GM18505 (cell line): ENCODE data around the gene PDCD7.

Experiments
- ATAC-seq: cut with Tn5 transposase; IDR thresholded peaks from one replicate; pipeline ENCODE4 v1.9.1; 2021; ENCODE audit not compliant: unreplicated experiment
- POLR2A ChIP-seq: IDR thresholded peaks from 4 replicates; pipeline ENCODE4 v1.6.1; 2011; ENCODE audit warnings: borderline replicate concordance; ENCODE audit not compliant: insufficient read depth, insufficient read length; ENCODE audit errors: extremely low read depth

The PDCD7 gene

GRCh38 chr15:65092911-65093792 lies 40.5 kb downstream of the PDCD7 start:
- ATAC-seq, result no peak
- no peak for TF ChIP-seq POLR2A

GRCh38 chr15:65091946-65092770 lies 41.5 kb downstream of the PDCD7 start:
- ATAC-seq, result no peak
- TF ChIP-seq POLR2A, result no peak

- ATAC-seq, result no peak
- no peak for TF ChIP-seq POLR2A
These were observed 44.3 kb downstream of the PDCD7 start for GRCh38 chr15:65089206-65089824.

DNA sequence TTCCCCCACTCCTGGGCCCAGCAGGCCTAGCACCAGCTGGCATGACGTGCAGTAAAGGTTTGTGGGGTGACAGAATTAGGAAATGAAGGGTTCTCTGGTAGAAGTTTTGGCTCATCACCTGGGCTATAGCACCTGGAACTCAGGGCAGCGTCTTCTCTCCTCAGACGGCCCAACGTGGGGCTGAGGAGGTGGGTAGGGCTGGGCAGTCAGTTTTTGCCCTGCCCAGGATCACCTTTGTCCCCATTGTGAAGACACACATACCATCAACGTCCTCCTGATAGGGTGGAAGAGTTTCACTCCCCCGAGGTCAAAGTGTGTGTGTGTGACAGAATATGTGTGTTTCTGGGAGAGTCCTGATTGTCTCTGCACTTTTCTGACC lies 45.0 kb downstream of the PDCD7 start:
- no peak for ATAC-seq
- TF ChIP-seq POLR2A, result no peak

DNA sequence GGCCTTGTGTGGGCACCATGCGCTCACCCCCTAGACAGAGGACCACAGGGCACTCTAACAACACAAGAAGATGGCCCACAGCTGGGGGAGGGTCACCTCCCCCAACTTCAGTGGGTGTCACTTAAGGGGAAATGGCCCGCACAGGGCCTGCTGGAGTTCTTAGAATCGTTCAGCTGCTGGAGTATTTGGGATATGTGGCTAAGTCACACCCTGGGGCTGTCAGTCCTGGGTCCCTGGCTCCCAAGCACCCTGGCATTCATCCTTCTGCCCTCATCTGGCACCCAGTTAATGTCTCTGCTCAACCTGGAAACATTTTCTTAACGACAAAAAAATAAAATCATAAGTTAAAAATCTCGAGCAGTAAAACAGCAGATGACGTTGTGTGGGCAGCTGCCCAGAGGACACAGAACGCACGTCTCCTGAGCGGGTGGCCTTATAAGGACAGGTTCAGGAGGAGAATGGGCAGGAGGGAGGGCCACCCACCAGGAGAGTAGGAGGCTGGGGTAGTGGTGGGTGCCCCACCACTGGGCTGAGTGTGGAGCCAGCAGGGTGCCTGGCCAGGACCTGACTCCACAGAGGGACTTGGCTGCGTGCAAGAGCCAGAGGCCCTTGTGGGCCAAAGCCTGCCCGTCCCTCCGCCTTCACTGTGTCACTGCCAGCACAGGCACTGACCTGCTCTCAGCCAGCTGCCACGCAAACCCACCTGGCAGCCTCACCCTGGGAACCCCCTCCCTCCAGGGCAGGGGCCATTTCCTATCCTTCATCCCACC lies 45.5 kb downstream of the PDCD7 start:
- ATAC-seq, result no peak
- no peak for TF ChIP-seq POLR2A

GRCh38 chr15:65087411-65087810 lies 46.2 kb downstream of the PDCD7 start:
- no peak for TF ChIP-seq POLR2A
- ATAC-seq, result no peak

DNA sequence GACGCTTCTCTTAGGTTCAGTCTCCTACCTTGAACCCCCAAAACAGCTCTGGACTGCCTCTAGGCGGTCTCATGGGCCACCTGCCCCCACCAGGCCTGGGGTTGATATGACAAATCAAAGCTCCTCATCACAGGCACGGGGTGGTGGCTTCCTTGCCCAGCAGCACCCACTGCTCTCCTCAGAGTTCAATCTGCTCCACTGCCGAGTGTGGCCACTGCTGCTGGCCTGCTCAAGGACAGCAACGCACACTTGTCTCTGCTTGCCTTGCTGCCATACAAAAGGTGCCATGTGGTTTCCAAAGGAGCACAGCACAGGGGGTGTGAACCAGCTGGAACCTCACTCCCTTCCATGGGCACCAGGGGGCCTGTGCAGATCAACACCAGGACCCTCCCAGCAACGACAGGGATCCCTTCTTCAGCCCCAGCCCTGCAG lies 46.9 kb downstream of the PDCD7 start:
- TF ChIP-seq POLR2A, result no peak
- ATAC-seq, result no peak

DNA sequence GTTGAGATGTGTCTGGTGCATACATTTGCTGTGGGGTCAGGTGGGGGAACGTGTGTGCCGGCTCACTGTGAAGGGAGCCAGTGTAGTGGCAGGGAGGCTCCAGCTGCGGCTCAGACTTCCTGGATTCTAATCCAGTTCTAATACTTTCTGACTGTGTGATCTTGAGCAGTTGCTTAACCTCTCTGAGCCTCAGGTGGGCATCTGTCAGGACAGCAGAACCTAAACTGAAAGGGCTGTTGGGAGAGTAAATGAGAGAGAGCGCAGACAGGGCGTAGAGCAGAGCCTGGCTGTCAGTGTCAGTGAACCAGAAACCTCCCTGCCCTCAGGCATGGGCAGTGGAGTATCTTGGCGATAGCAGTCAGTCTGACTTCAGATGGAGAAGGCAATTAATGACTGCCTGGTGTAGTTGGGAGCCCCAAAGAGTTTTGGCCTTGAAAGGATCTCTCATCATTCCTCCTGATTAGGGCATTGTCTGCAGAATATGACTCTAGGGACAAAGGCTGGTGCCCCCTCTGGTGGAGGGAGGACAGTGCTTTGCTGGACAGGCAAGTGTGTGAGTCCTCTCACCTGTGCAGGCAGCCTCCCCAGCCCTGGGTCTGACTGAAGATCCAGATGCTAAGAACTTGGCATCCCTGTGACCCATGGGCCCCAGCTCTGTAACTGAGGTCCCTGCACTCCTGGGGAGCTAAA lies 47.5 kb downstream of the PDCD7 start:
- TF ChIP-seq POLR2A, result no peak
- ATAC-seq, result no peak

- no peak for TF ChIP-seq POLR2A
- ATAC-seq, result no peak
These were observed 48.3 kb downstream of the PDCD7 start for GRCh38 chr15:65085207-65085753.

GRCh38 chr15:65084500-65085206 lies 49.0 kb downstream of the PDCD7 start:
- TF ChIP-seq POLR2A, result no peak

GRCh38 chr15:65083262-65083701 lies 50.3 kb downstream of the PDCD7 start:
- ATAC-seq, result no peak
- TF ChIP-seq POLR2A, result no peak

More at GRCh38 chr15:65084500-65085206, 49.0 kb downstream of the PDCD7 start:
- ATAC-seq, result no peak
